Measurements from ENCODE around the gene NTN5. TPM values are rescaled to one million over a fixed set of nuclear protein-coding genes. Genes with fewer than 3 reads are reported as not detected.
A peak's percentile ranks its signal among the peaks of the same experiment; 100 is the strongest.
"Not testable (repeated sequence)": the region's sequence is repeated elsewhere in the genome, so short reads cannot be mapped to it uniquely, and the experiment has no call there.

The NTN5 gene
- polyA plus RNA-seq, 1 donor = 2.9 TPM

DNA sequence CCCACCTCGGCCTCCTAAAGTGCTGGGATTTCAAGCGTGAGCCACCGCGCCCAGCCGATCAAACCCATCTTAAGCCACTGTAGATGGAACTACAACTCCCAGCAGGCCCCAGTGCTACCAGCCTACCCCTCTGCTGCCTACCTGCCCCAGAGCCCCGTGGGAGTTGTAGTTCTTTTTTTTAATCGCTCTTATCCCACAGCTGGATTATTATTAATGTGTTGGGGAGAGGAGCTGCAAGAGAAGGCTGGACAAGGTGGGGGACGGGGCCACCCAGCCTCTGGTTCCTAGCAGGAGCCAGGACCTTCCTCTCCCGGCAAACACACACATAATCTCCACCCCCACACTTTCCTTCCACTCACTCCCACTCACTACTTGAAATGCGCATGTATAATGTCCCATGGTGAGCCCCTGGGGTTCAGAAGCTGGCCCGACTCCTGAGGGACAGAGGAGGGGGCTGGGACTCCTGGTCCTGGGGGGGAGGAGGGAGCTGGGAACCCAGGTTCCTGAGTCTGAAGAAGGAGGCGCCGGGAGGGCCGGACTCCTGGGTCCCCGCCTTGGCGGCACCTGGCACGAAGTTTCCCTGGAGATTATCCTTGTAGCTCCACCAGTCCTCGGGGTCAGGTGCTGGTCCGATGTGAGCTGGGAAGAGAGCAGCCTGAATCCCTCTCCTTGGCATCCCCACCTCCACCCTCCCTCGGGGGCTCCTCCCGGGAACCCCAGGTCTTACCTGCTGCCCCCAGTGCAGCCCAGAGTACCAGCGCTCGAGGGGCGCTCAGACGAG lies 27.8 kb downstream of the NTN5 start:
- DNase-seq (ENCODE audit: low read depth) = no peak

DNA sequence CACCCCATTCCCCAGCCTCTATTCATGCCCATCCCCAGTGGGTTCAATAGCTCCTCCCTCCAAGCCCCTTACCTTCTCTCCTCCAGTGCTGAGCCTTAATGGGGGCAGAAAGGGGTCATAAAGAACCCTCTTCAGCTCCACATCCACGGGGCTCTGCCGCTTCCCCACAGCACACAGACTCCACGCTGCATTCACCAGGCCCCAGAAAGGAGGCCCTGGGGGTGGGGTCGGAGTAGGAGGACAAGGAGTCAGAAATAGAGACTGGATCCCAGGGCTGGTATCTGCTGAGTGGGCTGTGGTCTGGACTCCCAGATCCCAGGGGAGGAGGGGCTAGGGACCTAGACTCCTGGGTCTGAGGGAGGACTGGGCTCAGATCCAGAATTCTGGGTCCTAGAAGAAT lies 28.5 kb downstream of the NTN5 start:
- DNase-seq (ENCODE audit: low read depth) = no peak

DNA sequence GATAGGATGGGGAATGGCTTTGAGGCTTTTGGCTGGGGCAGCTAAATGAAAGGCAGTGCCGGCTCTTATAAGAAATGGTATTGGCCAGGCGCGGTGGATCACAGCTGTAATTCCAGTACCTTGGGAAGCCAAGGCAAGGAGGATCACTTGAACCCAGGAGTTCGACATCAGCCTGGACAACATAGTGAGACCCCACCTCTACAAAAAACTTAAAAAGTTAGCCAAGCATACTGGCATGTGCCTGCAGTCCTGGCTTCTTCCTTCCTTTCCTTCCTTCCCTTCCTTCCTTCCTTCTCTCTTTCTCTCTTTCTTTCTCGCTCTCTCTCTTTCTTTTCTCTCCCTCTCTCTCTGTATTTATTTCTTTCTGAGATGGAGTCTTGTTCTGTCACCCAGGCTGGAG lies 30.0 kb downstream of the NTN5 start:
- no peak for DNase-seq (ENCODE audit: low read depth)

DNA sequence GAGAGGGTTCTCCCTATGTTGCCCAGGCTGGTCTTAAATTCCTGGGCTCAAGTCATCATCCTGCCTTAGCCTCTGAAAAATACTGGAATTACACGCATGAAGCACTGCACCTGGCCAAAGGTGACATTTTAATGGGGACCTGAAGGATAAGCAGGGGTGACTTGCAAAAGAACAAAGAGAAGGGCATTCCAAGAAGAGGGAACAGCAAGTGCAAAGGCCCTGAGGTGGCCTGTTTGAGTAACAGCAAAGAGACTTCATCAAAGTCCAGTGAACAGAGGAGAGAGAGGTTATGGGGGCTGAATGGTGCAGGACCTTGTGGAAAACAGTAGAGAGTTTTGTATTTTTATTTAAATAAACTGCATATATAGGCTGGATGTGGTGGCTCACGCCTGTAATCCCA lies 31.0 kb downstream of the NTN5 start:
- no peak for DNase-seq (ENCODE audit: low read depth)

DNA sequence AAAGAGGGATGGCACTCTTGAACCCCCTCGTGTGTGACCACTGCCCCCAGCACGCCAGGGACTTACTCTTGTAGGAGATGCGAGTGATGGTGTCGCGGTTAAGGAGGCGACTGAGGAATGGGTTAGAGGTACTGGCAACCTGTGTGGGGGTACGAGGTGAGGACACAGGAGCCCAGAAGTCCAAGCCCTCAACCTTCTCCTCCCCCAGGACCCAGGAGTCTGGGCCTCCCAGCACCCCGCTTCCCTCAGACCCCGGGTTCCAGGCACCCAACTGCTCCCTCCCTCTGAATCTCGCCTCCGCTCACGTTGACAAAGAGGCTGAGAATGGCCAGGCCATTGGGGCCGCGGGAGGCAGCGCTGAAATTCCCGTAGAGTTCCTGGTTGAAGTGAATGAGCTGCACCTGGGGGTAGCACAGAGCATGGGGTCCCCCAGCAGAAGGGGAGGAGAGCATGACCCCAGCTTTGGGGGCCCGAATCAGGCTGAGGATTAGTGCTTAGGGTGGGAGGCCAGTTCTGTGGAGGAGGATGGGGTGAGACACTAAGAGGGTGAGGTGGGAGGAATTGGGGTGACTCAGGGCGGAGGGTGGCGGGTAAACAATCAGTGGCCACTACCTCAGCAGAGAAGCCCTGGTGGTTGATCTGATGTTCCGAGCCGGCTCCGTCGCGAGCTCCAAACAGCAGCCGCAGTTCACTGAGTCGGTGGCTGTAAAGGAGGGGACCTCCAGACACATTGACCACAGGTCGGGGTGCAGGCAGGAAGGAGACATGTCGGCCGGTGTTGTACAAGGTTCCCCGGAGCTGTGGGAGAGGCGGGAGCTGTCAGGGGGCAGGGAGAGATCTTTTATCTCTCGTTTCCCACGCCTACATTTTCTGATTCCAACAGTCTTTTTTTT lies 33.1 kb downstream of the NTN5 start:
- DNase-seq (ENCODE audit: low read depth) = no peak

DNA sequence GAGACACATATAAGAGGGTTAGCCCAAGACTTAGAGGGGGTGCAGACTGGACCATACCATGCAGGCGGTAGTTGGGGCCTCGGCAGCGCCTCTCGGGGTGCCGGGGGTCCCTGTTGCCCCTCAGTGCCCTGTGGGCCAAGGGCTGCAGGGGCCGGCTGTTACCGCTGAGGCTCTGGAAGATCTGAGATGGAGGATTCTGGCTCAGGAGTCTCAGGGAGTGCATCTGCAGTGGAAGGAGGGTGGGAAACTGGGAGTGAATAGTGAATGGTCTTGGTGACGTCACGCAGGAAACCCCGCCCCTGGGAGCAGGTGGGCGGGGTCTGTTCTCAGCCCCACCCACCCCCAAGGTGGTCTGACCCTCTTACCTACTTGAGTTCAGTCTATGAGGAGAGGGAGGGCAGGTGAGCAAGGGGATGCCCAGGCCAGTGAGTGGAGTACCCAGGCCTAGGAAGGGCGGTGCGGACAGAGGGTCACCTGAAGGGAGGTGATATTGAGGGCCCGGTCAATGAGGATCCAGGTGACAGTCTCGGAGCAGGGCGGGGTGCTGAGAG lies 33.9 kb downstream of the NTN5 start:
- no peak for DNase-seq (ENCODE audit: low read depth)

DNA sequence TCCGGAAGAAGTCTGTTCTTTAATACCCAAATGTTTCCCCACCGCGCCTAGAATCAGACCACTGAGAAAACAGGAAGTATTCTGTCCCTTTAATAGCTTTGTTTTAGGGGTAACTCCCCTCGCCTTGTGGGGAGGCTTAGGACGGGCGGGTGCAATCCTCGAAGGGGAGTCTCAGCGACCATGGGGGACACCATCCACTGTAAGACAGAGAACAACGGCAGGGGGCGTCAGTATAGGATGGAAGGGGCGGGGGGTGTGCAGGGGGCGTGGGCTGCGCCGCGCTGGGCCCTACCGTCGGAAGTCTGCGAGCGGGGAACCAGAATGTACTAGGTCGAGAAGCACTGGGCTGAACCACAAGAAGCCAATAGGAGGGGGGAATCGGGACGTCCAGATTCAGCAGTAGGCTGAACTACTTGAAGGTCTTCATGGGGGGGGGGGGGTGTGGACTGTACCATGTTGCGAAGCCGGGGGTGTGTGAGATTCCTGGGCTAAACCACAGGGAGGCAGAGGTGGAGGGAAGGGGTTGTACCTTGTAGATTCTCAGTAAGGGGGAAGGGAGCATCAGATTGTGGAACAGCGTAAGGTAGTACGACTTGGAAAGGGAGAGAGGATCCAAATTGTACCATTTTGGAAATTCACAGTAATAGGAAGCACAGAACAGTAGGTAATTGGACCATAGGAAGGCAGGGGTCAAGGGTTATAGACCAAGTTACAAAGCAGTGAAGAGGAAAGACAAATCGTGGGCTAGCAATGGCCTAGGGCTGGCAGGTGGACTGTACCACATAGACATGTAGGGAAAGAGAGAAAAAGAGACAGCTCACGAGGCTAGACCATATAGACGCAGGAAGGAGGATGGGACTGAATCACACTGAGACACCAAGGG lies 34.6 kb downstream of the NTN5 start:
- DNase-seq (ENCODE audit: low read depth) = peak; percentile 84

DNA sequence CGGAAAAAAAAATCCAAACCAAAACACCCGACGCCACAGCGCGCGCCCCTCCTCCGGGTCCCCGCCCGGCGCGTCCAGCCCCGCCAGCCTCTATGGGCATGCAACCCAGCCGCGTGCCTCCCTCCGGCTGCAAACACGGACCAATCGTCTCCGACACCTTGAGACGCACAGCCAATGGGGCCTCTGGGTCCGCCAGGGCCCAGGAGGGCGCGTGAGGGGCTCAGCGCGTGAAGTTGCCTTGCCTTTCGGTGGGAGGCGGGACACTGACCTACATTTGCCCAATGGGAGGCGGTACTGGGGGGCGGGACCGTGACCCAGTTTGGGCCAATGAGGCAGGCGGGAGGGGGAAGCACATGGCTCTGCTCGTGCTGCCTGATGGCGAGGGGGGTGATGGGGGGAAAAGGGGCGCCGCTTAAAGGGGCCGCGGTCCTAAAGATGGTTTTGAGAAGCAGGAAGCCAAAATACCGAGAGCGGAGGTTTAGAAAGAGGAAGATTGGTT lies 35.3 kb downstream of the NTN5 start:
- DNase-seq (ENCODE audit: low read depth) = peak; percentile 90

DNA sequence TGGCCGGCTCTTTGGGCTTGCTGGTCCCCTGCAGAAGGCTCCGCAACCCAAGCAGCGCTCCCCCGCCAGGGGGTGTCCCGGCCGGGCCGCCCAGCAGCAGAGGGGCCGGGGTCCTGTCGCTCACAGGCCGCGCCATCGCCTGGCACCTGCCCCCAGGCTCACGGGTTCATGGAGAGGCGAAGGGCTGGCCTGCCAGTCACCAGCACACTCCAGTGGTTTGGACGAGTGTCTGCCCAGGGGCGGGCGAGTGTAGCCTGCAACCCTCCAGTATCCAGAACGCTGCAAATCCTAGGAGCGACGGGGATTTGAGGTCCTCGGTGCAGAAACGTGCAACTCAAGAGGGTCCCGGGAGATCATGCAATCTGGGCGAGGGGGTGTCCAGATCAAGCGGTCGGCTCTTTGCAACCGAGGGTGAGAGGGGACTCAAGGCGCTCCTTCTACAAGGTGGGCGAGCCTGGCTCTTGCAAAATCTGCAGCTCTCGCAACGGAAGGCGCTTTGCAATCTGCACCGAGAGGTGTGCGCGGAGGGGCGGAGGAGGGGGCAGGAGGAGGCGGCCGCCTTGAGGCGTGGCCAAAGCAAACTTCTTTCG lies 35.9 kb downstream of the NTN5 start, which contains the start of gene DBP:
Gene DBP (minus strand): TSS at position 521 of the 590 bp plus-strand sequence. CDS start 385 bp downstream, at position 136.
- no peak for DNase-seq (ENCODE audit: low read depth)

DNA sequence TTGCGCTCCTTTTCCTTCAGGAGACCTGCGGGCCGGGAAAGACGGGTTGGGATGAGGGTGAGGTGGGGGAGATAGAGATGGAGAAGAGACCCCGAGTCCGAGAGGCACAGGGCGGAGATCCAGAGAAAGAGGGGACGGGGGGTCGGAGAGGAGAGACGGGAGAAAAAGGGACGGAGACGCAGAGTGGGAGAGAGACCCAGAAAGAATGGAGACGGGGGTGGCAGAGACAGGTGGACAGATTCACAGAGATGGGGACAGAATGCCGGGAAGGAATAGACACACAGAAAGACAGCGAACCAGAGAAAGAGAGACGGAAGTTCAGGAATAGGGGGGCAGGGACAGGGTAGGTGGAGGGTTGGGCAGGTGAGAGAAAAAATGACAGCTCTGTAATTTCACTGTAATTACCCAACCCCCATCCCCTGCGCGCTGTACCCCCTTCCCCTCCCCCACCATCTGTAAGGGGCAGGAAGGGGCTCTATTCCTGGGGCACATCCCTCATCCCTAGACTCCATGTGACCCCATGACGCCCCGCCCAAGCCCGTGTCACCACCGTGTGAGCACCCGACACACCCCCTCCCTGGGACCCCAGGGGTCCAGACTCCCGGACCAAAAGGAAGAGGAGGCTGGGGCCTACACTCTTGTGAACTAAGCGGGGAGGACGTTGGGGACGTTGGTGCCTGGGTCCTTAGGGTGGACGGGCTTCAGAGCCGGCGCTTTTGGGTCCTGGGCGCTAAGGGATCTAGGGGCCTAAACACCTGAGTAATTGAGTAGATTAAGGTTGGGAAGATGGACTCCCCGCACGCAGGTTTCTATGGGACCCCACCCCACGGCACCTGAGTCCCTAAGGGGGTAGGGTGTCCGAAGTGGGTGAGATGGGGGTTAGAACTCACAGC lies 36.6 kb downstream of the NTN5 start:
- no peak for DNase-seq (ENCODE audit: low read depth)

DNA sequence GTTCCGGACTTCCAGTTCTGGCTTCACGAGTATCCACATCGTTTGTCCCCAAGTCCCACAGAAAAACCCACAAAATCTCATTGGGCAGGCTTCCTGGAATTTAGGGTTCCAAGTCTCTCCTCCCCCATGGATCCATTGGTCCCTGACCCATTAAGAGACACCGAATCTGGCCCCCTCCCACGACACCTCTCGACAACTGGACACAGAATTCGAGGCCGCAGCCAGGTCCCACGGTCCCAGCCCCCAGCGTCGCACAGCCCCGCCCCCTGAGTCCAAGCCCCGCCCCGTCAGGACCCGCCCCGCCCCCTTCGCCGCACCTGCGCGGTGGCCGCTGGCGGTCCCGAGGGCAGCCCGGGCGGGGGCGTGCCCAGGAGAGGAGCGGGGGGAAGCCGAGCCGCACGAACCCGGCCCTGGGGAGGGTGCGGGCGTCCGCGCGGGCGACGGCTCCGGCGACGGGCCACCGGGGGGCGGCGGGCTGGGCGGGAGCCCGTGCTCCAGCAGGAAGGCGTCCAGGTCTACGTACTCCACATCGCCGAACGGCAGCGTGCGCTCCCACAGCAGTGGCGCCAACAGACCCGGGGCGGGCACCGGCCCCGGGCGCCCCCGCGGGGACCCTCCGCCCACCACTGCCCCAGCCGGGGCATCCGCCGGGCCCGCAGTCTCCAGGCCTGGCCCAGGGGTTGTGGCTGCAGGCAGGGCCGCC lies 37.4 kb downstream of the NTN5 start:
- DNase-seq (ENCODE audit: low read depth) = no peak

DNA sequence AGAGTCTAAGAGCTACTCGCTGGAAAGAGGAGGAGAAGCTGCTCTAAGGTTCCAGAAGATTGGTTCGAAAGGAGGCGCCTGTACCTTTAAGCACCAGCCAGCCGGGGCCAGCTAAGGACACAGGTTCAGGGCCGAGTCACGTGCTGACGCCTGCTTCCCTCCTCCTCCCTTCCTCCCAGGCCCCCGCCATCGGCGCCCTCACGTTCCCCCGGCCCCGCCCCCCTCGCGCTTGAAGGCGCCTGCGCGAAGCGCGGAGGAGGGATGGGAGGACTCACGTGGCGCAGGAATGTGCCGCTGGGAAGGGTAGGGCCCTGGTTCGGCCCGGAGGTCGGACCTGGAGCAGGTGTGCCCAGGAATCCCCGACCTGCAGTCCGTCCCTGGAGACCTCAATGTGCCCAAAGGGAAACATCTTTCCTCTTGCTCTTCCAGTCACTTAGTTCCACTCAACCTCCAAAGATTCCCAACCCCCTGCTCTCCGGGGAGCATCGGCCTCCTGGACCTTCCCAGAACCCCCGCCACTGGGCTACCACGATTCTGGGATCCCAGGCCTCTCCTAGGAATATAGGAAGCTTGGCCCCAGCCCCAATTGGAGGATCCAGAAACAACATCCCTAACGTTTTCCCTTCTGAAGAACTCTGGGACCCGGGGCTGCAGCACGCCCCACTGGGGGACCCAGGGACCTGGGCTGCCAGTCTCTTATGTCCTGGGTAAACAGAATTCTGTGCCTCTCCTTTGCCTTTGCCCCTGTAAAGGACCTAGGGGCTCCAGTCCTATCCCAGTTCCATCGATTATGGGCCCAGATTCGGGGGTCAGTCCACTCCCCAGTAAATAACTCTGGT lies 38.2 kb downstream of the NTN5 start:
- DNase-seq (ENCODE audit: low read depth) = peak; percentile 79

DNA sequence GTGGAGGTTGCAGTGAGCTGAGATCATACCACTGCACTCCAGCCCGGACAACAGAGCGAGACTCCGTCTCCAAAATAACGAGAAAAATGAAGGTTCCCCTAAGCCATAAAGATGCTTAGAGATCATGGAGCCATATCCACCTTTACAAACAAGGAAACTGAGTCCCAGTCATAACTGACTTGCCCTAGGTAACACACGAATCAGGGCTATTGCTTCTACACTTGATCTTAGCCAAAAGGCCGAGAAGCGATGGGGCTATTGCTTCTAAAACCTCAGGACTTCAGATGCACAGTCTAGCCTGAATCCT lies 38.8 kb downstream of the NTN5 start:
- DNase-seq (ENCODE audit: low read depth) = no peak

DNA sequence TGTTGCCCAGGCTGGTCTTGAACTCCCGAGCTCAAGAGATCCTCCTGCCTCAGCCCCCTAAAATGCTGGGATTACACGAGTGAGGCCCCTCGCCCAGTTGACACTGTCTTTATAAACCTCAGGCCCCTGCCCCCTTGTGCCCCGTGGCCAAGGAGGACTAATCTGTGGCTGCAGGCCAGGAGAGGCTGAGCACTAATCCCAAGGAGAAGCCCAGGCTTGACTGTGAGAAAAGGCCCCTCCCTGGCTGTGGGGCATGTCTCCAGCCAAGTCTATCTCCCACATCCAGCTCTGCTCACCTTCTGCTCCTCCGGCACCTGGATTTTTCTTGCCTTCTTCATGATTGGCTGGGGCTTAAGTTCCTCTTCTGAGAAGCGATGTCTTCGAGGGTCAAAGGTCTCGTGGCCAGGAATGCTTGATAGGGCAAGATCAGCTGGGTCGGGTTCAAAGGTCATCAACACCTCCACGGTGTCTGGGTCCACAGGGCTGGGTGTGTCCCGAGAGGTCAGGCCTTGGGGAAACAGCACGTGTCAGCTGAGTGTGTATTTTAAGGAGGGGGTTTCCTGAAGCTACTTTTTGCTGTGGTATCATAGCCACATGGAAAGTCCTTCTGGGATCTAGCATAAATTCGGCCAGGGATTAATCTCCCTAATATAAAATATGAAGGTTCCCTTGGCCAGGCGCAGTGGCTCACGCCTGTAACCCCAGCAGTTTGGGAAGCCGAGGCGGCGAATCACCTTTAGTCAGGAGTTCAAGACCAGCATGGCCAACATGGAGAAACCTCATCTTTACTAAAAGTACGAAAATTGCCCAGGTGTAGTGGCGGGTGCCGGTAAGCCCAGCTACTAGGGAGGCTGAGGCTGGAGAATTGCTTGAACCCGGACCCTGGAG lies 39.4 kb downstream of the NTN5 start:
- no peak for DNase-seq (ENCODE audit: low read depth)

DNA sequence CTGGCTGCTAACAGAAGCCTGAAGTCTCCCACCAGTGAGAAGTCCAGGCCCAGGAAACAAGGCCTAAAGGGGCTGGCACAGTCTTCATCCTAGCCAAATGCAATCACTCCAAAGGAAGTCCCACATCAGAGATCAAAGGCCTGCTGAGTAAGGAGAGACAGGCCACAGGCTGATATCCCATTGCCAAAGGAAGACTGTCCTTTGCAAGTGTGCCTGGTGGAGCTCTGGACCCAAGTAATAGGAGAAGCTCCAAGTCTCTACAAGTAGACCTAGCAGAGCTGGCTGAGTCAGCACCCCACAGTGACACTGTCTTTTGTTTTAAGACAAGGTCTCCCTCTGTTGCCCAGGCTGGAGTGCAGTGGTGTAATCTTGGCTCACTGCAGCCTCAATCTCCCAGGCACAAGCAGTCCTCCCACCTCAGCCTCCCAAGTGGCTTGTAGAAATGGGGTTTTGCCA lies 40.1 kb downstream of the NTN5 start:
- no peak for DNase-seq (ENCODE audit: low read depth)

DNA sequence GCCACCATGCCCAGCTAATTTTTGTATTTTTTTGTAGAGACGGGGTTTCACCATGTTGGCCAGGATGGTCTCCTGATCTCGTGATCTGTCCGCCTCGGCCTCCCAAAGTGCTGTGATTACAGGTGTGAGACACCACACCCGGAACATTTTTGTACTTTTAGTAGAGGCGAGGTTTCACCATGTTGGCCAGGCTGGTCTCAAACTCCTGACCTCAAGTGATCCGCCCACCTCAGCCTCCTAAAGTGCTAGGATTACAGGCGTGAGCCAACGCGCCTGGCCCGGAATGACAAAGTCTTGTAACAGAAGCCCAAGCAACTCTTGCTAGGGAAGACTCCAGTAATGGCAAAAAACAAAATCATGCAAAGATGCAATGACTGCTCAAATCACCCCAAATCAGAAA lies 40.5 kb downstream of the NTN5 start:
- DNase-seq (ENCODE audit: low read depth) = not testable (repeated sequence)

DNA sequence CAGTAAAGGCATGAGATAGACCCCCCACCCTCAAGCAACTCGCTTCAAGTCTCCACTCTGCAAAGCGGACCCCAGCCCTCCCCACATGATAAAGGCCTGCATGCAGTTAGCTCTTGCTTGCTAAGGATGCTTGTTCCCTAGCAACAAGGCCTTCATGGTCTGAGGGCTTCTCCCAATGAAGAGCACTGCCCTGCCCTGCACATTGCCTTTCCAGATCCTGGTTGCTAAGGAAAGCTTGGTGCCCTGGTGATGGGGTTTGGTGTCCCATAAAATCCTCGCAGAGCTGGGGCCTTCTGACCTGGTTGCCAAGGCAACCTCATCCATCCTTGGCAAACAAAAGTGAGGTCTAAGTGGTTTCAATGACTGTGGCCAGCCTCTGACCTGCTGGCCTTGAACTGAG lies 41.6 kb downstream of the NTN5 start:
- DNase-seq (ENCODE audit: low read depth) = no peak
